Skin epidermis (tissue), 12 donors: ENCODE measurements around the gene SLC66A1.
A peak's percentile ranks its signal among the peaks of the same experiment; 100 is the strongest.
"Not testable (repeated sequence)": the region's sequence is repeated elsewhere in the genome, so short reads cannot be mapped to it uniquely, and the experiment has no call there.

Source experiments
- H3K27ac ChIP-seq, 21 experiments: fragments of 200-600 bp; sonication (generic) in 11 of 21; one replicate each; pipeline ENCODE4 v1.5.0; 2020; ENCODE audit warnings: mild to moderate bottlenecking in 3 of 21, inconsistent platforms in 2 of 21, moderate library complexity in 2 of 21
- H3K4me3 ChIP-seq, 7 experiments: fragments of 200-600 bp; sonication (generic) in 2 of 7; one replicate each; pipeline ENCODE4 v1.5.0; 2020; ENCODE audit warnings: inconsistent platforms in 2 of 7, mild to moderate bottlenecking in 2 of 7, moderate library complexity in 1 of 7

The SLC66A1 gene

GRCh38 chr1:19300211-19300610 is 11.9 kb upstream of the SLC66A1 start:
- Histone ChIP-seq H3K27ac (no peak overlapping the region), H3K4me3 (no peak overlapping the region)

DNA sequence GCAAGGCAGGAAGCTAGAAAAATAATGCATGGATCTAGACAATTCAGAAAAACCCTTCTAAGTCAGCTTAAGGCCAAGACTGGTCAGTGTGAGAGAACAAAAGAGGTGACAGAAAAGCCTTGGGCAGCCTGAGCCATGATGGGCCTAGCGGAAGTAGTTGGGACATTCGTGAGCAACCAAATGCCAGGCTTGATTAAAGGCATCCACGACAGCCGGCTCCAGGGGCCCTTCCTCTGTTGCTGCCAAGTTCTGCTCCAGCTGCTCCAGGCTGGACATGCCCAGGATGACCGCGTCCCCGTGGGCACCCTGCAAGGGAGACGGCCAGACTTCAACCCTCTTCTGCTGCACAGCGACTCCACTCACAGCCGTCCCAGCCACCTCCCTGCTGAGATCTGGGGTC is 8.0 kb upstream of the SLC66A1 start:
- not testable (repeated sequence) for H3K27ac ChIP-seq, H3K4me3 ChIP-seq

GRCh38 chr1:19305880-19306279 is 6.2 kb upstream of the SLC66A1 start:
- Histone ChIP-seq H3K27ac (no peak overlapping the region), H3K4me3 (no peak overlapping the region)

GRCh38 chr1:19306941-19307340 is 5.2 kb upstream of the SLC66A1 start:
- Histone ChIP-seq H3K4me3 (no peak overlapping the region), H3K27ac (no peak overlapping the region)

DNA sequence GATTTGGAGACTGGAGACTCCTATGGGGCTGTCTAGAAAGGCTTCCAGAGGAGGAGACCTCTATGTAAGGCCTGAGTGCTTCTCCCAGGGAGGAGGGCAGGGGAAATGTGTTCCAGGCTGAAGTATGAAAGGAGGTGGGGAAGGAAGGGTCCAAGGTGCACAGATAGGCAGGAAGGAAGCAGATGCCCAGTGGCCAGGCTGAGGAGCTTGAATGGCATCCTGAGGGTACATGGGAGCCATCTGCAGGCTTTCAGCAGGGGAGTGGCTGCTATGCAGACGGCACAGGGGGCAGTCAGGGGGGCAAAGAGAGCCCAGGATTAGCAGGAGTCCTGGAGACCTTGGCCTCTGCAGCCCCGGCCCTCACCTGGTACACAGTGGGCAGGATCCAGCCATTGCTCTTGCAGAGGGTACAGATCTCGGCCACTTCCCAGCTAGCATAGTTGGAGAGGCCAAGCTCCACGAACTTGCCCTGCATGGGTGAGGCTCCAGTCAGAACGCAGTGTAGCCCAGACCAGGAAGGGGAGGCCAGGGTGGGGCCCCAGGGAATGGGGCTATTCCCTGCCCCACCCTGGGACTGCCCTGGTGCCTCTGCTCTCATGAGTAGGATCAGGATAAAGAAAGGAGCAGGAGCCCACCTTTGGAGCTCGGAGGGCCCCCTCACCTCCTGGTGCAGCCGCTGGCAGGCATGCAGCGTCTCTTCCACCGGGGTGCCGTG is 4.2 kb upstream of the SLC66A1 start:
- Histone ChIP-seq H3K27ac (no peak overlapping the region), H3K4me3 (no peak overlapping the region)

GRCh38 chr1:19308509-19308907 is 3.6 kb upstream of the SLC66A1 start:
- Histone ChIP-seq H3K4me3 (no peak overlapping the region), H3K27ac (no peak overlapping the region)

DNA sequence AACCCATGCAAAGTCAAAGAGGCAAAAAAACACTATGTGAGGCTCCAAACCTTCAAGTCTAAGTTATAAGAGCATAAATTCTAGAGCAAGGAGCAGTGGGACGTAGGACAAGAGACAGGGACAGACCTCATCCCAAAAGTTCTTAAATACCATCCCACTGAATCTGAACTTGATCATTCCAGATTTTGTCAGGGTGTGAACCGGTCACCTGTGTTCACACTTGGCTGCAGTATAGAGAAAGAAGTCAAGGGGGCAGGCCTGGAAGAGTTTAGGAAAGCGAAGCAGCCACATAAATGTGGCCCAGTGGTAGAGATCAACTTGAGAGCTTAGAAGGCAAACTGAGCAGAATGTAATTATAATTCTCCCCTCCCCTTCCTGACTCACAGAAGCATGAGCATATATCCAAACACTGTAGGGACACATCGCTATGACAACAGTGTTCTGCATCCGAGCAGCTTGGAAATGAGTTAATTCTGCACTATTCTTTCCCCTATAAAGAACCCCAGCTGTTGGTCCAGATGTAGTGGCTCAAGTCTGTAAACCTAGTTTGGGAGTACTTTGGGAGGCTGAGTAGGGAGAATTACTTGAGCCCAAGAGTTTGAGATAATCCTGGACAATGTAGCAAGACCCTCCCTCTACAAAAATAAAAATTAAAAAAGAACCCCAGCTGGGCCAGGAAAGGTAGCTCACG is 2.9 kb upstream of the SLC66A1 start:
- H3K27ac ChIP-seq = no peak overlapping the region

DNA sequence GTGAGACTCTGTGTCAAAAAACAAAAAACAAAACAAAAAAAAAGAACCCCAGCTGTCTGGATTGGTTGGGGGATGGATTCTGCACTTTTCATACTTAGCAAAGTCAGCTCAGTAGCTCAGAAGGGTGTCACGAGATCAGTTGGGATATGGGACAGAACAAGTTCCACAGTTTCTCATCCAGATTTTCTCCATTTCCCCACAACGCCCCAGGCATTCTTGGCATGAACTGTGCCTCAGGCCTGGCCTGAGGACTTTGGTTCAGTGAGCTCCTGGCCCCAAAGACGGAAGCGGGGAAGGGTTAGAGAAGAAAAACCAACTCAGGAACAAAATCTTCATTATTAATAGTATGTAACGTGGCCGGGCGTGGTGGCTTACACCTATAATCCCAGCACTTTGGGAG is 2.1 kb upstream of the SLC66A1 start:
- peak overlapping the region in 1 of 21 experiments; percentile 41 for H3K27ac ChIP-seq
- no peak overlapping the region for H3K4me3 ChIP-seq

More for the DNA sequence above, 2.9 kb upstream of the SLC66A1 start:
- H3K4me3 ChIP-seq = no peak overlapping the region

DNA sequence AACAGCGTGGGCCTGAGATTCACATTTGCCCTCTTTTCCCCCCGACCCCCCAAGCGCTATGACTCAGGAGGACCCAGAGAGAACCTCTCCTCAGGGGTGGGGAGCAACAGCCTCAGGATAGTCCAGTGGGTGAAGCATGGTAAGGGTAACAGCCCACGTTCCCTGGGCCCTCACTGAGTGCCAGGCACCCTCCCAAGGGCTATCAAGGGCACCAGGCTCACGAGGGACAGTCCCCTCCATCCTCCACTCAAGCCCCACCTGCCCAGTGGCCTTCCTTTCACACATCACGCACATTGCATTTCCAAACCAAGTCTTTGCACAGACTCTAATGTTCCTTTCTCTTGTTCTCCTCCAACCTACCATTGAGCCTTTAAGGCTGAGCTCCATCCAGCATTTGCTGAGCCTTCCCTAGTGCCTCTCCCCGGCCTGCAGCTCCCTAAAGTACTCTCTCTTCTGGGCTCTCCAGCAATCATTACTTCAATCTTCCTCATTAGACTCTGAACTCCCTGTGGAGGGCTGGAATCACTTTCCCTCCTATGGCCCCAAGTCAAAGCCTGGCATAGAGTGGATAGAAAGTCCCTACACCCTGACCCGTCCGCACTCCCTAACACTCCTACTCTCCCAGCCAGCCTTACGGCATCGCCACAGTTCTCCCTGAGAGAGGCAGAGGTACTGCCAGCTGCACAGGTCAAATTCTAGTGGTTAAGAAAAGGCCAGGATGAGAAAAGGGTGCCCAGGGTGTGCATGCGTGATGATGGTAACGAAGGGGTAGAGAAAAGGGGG is 1.2 kb upstream of the SLC66A1 start:
- H3K27ac ChIP-seq = peak overlapping the region in 18 of 21 experiments; percentile 41 to 98 (median 90)

DNA sequence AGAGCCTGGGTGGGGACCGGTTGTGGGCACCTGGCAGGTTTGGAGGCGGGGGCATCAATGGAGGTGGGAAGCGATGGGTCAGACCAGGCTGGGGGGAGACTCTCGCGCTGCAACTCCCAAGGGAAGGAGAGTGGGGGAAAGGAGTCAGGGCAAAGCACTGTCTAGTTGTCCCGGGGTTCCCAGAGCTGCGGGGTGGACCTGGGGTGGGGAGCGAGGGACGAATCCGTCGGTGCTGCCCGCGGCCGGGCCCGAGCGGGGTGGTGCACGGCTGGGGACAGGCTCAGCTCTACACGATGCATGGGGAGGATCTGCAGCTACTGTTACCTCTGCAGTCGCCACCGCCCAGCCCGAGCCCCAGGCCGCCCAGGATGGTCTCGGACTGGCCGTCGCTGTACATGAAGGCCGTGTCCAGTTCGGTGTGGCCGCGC is 609 bp upstream of the SLC66A1 start:
- Histone ChIP-seq H3K4me3 (peak overlapping the region; percentile 56 to 95 (median 91)), H3K27ac (peak overlapping the region; percentile 38 to 98 (median 89))

More for the DNA sequence above, 1.2 kb upstream of the SLC66A1 start:
- peak overlapping the region; percentile 56 to 95 (median 91) for H3K4me3 ChIP-seq

- Histone ChIP-seq H3K27ac (peak overlapping the region in 20 of 21 experiments; percentile 77 to 98 (median 92)), H3K4me3 (peak overlapping the region; percentile 56 to 95 (median 91))
Observed at GRCh38 chr1:19312782-19313635, 883 bp downstream of the SLC66A1 start.

DNA sequence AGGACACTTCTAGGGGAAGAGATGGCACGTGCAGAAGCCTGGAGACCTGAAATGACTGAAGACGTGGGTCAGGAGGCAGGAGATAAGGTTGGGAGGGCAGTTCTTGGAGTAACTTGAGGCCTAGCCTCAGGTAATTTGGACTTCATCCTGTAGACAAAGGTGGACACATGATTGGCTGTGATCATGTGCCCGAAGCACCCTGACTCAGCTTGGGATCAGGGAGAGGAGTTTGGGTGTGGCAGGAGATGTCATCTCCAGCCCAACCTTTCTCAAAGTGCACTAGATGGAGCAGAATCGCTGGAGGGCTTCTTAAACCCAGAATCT is 1.5 kb downstream of the SLC66A1 start:
- Histone ChIP-seq H3K27ac (peak overlapping the region in 3 of 21 experiments; percentile 91 to 96 (median 96)), H3K4me3 (no peak overlapping the region)

- Histone ChIP-seq H3K4me3 (no peak overlapping the region), H3K27ac (peak overlapping the region in 2 of 21 experiments; percentile 17 to 26)
Observed at GRCh38 chr1:19313961-19314882, 2.1 kb downstream of the SLC66A1 start.

DNA sequence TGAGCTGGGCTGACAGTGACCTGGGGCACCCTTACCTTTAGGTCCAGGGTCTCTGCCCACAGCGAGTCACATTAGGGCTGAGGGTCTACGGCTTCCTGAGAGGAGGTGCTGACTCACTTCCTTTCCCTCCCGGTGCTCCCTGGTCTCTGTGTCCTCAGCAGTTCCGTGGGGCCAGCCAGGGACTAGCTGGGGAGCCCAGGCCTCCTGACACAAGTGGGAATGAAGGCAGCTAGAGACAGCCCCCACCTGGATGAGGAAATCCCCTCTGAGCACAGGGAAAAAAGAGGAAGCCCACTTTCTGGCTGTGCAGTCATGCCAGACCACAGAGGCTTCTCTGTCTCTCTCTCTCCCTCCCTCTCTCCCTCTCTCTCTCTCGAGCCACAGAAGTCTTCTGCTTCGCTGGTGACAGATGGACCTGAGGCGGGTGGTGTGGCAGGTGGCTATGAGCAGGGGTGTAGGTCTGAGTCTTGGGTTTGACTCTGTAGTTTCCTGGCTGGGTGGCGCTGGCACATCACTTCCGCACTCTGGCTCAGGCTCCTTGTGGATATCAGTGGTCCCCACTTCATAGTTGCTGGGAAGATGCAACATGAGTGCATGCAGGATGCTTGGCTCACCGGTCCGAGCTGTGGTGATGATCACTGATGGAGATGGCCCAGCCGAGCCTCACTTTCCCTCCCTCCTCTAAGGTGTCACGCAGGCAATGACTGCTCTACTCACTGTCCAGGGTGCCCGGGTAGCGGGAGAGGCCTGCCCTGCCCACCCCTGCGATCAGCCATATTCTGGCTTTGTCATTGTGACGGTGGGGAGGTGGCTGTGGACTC is 3.5 kb downstream of the SLC66A1 start:
- Histone ChIP-seq H3K4me3 (no peak overlapping the region), H3K27ac (peak overlapping the region in 2 of 21 experiments; percentile 10 to 49)

GRCh38 chr1:19317126-19317910 is 5.2 kb downstream of the SLC66A1 start:
- H3K27ac ChIP-seq = no peak overlapping the region
- no peak overlapping the region for H3K4me3 ChIP-seq

DNA sequence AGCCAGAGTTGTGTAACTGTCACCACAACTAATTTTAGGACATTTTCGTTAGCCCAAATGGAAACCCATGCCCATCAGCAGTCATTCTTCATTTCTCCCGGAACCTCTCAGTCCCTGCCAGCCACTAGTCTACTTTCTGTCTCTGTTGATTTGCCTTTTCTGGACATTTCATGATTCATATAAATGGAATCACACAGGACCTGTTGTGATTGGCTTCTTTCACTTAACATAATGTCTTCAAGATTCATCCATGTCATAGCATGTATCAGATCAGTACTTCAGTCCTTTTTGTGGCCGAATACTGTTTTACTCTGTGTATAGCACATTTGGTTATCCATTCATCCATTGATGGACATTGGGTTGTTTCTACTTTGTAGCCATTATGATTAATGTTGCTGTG is 7.1 kb downstream of the SLC66A1 start:
- H3K27ac ChIP-seq = no peak overlapping the region

DNA sequence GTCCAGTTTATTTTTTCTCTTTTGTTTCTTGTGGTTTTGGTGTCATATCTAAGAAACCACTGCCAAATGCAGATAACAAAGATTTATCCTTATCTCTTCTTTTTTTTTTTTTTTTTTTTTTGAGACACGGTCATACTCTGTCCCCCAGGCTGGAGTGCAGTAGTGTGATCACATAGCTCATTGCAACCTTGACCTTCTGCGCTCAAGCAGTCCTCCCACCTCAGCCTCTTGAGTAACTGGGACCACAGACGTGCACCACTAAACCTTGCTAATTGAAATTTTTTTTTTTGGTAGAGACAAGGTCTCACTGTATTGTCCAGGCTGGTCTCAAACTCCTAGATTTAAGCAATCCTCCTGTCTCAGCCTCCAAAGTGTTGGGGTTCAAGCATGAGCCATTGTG is 8.9 kb downstream of the SLC66A1 start:
- Histone ChIP-seq H3K4me3 (no peak overlapping the region), H3K27ac (no peak overlapping the region)

More for the DNA sequence above, 7.1 kb downstream of the SLC66A1 start:
- H3K4me3 ChIP-seq = no peak overlapping the region
